Endothelial cell of hepatic sinusoid (primary cell): ENCODE data around the gene PCGF2.

ENCODE experiments used
- in situ Hi-C: cut with HindIII; loops from 2 replicates; pipeline ENCODE4 v1.10.0; 2017; ENCODE audit warnings: low sequenced_read_pairs

The PCGF2 gene

DNA sequence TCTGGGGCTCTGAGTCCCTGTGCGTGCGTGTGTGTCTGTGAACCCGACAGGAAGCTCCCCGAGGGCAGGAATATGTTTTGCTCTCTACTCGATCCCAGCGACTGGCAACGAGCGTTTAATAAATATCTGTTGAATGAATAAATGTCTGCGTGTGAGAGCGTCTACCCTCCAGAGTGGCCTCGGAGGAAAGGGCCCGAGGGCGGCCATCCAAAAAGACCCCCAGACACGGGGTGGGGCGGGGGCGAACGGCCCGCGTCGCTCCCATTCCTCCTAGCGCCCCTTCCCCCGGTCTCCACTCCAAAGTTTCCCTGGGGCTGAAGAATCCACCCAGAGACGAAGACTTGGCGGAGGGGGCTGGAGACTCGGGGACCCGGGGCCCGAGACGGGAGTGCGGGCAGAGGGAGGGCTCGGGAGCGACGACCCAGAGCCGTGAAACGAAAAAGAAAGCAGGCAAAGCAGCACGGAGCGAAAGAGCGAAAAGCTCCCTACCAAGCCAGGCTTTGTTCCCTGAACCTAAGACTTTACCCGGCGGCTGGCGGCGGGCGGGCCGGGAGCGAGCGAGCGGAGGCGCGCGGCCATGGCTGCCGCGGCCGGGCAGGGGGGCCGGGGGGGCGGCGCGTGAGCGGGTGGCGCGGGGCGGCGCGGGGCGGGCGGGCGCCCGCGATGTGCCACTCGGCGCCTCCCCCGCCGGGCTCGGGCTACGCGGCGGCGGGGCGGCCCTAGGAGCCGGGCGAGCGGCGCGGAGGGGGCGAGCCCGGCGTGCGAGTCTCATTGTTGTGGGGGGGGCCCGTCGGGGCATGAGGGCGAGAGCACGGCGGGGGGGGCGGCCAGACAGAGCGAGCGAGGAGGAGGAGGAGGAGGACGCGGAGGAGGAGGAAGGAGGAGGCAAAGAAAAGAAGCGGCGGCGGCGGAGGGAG is 43.3 kb downstream of the PCGF2 start, which contains the start of gene MLLT6:
MLLT6 (plus strand) TSS at position 668 of the 917 bp plus-strand sequence. CDS start 360 bp downstream, outside the sequence.
- in situ Hi-C loops: loop anchor here (5.0 kb wide), 1 partner anchor 33 kb away; the partner anchor contains the start of gene EPOP

DNA sequence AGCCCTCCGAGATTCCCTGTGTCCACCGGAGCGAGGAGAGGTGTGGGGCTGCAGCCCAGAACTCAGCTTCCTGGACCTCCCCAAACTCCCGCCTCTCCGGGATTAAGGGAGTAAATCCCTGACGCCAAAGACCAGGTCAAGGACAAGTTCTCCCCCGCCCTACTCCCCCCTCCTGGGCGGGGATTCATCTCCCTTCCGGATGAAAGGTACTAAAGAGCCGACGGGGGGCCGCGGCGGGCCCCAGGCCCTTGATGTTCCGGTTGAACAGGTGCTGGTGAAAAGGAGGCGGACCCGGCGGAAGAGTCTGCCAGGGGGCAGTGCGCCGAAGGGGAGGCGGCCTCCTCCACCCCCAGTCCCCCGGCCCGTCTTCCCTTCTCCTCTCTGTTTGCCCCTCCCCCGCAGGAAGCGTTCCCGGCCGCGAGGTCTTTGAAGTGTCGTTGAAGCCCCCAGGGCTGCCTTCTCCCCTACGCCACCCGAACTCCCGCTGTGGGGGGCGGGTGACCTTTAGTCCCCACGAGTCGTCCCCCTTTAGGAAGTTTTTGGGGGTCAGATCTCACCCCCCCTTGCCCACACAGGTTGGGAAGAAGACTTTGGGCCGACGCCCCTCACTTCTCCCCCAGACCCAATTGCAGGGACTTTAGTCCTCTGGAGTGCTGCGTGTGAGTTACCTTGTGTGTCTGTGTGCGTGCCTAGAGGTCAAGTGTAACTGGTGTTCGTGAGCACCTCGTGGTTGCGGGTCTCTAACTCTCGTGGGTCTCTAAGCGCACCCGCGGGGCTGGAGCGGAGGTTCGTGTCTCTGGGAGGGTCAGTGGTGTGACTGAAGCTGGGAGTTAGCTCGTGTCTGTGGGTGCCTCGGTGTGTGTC is 44.2 kb downstream of the PCGF2 start:
- in situ Hi-C loops: no loop called here

DNA sequence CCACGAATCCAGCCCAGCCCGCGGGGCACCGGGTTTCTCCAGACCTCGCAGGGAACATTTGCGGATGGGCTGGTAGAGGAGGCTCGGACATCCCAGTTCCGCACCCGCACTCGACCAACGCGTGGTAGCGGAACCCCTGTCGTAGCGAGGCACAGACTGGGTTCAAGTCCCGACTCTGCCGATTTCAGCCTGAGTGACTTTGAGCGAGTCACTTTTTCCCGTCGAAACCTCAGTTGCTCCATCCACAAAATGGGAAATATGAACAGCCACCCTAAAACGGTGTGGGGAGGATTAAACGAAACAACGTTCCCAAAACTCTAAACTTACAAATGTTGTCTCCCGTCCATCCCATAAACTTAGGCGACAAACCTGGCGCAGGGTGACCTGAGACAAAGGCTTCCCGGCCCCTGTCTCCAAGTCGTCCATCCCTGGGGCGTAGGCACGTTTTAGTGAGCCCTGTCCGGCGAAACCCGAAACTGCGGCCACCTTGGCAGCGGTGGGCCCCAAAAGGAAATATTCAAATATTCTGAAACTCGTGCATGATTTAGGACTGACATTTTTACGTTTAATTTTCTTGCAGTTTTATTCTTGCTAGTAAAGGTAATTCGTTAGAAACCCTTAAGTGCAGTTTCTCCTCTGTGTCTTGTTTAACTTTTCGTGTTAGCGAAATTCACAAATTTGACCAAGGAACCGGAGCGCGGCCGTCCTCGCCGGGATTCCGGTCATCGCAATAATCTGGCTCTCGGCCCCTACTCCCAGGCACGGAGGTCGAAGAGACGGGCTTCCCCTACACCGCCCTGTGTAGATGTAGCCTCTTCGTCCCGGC is 45.0 kb downstream of the PCGF2 start:
- in situ Hi-C loops: no loop called here

DNA sequence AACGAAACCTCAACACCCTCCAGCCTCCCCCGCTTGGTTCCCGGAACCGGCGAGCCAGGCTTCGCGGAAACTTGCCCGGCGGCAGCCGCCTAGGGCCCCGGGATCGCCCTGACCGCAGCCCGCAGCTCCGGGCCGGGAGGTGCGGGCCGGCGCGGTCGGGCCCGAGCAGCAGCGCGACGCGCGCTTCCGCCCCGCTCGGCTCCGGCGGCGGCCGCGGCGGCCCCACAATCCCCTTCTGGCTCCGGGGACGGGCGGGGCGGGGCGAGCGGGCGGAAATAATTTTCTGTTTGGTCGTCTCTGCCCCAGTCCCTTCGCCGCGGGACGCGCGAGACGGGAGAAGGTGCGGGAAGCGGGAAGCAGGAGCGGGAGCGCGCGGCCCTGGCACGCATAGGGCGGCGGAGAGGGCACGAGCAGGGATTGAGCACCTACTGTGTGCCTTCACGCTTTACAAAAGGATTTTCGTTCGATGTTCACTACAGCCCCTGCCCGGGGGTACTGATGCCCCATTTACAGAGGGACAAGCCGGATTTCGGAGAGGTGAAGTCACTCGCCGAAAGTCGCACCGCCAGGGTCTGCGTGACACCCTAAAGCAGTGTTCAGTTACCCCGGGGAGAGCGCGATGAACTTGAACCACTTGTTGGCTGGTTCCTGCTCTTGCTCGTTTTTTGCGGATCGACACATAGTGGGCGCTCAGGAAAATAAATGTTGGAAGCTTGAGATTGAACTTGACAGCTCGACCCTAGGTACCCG is 45.8 kb downstream of the PCGF2 start:
- in situ Hi-C loops: no loop called here

DNA sequence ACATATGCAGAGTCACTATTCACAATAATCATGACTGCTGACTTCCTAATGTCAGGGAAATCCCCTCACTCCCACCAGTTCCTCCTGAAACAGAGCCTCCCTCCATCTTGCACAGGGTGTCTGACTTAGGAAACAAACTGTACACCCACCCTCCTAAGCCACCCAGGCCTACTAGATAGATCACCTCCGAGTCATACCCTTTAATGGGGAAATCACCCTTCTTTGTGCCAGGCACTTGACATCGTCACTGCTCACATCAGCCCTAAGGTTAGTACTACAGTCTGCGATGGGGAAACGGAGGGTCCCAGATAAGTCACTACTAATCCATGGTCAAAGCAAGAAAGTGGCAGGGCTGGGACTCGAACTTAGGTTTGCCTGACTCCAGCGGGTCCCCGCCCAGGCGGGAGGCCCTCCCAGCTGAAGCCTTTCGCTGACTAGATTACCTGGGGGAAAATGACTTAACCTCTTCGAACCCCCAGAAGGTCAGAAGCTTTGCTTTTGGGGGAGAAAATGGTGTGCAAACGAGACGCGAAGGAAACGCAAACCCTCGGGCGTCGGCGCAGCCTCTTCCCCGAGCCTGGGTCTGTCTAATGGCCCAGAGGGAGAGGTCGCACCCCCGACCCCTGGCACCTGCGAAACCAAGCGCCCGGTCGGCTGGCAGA is 46.5 kb downstream of the PCGF2 start:
- in situ Hi-C loops: no loop called here

DNA sequence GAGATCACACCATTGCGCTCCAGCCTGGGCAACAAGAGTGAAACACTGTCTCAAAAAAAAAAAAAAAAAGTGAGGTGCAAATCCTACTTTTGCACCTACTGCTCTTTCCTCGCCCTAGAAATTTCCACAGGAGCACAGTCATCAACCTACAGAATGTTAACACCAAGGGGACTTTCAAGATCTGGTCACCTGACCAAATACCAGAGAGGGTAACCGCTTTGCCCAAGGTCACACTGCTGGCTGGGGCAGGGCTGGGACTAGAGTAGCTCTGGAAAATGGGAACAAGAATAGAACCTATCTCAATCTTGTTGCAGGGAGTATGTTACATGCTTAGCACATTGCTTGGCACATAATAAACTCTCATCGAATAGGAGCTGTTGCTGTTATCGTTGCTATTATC is 49.4 kb downstream of the PCGF2 start:
- in situ Hi-C loops: no loop called here

DNA sequence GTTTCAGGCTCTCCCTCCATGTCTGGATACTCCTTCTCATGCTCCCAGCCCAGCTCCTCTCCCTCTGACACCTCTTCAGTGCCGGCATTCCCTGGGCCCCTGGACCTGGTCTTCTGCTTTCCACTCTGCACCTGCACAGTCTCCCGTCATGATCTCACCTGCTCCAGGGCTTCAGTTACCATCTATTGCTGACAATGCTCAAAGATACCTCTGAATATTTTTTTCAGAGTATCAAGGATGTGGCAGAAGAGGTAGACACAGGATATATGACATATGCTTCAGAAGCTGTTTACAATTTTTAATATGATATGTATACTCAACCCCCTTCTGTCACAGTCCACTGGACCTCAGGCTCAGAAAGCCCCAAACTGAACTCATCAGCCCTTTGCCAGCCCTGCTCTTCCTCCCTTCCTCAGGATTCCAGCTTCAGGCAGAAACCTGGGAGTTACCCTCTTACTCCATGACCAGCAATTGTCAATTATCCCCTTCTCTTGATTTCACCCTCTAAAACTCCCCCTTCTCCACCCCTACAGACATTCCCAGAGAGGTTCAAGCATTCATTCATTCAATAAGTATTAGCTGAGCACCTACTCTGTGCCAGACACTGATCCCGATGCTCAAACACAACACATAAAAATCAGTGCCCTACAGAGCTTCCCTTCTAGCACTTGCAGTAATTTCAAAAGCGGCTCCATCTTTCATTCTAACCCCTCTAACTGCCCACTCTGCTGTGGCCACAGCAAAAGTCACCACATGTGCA is 50.9 kb downstream of the PCGF2 start:
- in situ Hi-C loops: no loop called here

DNA sequence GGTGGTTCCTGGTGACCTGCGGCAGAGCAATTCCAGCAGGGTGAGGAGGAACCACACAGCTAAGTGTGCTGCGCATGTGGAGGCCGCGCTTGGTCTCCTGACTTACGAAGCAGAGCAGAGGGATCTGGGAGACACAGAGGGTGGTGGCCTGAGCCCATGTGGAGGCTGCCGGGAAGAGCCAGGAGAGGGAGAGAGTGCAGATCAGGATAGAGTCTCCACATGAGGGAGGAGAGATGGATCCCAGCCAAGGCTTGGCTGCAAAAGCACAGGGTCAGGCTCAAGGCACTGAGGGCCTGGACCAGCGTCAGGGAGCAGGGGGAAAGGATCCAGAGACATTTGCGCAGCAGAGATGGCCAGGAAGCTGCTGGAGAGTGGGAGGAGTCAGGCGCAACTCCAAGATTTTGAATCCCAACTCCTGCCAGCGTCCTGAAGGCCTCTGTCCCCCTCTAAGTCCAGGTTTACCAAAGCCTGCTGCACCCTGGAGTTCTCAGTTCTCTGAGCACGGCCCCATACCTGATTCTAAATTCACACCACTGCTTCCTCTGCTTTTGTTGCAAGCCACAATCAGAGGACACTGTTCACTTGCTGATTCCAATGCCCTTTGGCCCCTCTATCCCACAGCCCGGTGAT is 54.3 kb downstream of the PCGF2 start:
- in situ Hi-C loops: no loop called here

DNA sequence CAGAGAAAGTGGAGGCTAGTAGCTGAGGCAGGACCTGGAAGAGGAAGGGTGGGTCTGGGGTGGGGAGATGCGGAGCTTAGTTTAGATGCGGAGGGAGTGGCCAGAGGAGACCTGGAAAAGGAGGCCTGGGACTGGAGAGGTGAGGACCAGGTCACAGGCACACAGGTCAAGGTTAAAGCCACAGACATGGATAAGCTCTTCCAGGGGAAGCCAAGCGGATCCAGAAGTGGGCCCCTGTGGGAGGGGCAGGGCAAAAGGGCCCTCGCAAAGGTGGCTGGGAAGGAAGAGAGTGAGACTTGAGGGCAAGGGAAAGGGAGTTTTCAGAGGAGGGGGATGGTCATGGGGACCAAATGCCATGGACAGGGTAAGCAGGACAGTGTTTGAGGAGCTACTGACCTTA is 57.0 kb downstream of the PCGF2 start:
- in situ Hi-C loops: no loop called here

DNA sequence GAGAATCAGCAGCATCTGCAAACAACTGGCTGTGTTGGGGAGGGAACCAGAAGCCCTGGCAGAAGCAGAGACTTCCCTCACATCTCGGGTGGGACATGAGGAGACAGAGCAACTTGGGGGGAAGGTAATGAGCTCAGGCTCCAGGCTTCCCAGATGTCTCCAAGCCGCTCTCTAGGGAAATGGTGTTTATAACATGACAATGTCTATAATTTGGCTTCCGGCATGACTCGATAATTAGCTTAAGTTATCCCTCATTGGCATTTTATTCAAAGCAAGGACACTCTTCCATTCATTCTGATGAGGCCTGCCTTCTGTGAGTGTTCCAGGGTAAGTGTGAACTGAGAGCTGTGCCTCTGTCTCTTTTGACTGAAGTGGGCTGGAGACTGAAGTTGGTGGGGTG is 57.8 kb downstream of the PCGF2 start:
- in situ Hi-C loops: no loop called here

DNA sequence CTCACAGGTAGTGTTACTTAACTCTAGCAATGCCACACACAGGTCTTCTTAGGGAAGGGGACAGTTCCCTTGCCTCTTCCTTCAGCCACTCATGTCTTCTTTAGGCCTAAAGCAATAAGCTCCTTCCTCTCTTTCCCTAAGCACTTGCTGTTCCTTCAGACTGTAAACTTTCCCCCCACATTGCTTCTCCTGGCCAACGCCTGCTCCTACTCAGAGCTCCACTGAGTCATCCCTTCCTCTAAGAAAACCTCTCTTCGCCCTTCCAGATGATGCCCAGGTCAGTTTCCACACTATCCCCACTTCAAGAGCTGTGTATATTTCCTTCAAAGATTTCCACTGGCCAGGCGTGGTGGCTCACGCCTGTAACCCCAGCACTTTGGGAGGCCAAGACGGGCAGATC is 60.9 kb downstream of the PCGF2 start:
- in situ Hi-C loops: loop anchor here (10.0 kb wide), 1 partner anchor 252 kb away; no protein-coding TSS in a partner anchor

DNA sequence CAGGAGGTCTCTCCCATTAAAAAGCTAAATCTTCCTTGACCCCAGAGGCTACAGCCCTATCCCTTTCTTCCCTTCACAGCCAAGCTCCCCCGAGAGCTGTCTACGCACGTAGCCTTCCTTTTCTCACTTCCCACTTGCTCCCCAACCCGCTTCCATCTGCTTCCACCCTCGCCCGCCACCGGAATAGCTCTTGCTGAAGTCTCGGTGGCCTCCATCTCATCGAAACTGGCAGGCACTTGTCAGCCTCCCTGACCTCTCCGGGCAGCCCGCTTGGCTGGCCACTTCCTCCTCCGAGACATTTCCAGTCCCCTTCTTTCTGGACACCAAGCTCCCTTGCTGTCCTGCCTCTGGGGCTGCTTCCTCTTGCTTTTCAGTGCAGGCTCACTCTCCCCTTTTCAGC is 62.6 kb downstream of the PCGF2 start:
- in situ Hi-C loops: loop anchor here (10.0 kb wide), 1 partner anchor 251 kb away; no protein-coding TSS in a partner anchor
